Mesodermal cell (in vitro differentiated cells): Measurements from ENCODE around the gene FFAR2.
"Not testable (repeated sequence)": the region's sequence is repeated elsewhere in the genome, so short reads cannot be mapped to it uniquely, and the experiment has no call there.

Source experiments
- H3K27ac ChIP-seq: 2 replicates; pipeline ENCODE4 v1.7.0; 2013; ENCODE audit warnings: mild to moderate bottlenecking, low read depth, low read length, moderate library complexity; ENCODE audit not compliant: severe bottlenecking
- H3K36me3 ChIP-seq: 2 replicates; pipeline ENCODE4 v1.7.1; 2013; ENCODE audit warnings: mild to moderate bottlenecking, low read length, moderate library complexity; ENCODE audit not compliant: control insufficient read depth, insufficient read depth
- H3K4me1 ChIP-seq: one replicate; pipeline ENCODE4 v1.7.1; 2013; ENCODE audit warnings: mild to moderate bottlenecking, low read length; ENCODE audit not compliant: insufficient read depth, control insufficient read depth, poor library complexity, severe bottlenecking
- H3K4me3 ChIP-seq: 2 replicates; pipeline ENCODE4 v1.7.0; 2013; ENCODE audit warnings: low read length, control low read depth, mild to moderate bottlenecking; ENCODE audit not compliant: insufficient read depth, poor library complexity, severe bottlenecking; ENCODE audit errors: extremely low read depth
- H3K9me3 ChIP-seq: 2 replicates; pipeline ENCODE4 v1.7.1; 2013; ENCODE audit warnings: mild to moderate bottlenecking, low read length, moderate library complexity; ENCODE audit not compliant: control insufficient read depth
- WGBS, 2 experiments: methylation state at CpG; one replicate each; pipeline ENCODE4 v1.1.5; 2013; ENCODE audit warnings: missing lambda C conversion rate in 2 of 2; ENCODE audit not compliant: insufficient coverage in 2 of 2; 5-methylcytosine and 5-hydroxymethylcytosine counted together

FFAR2 gene

GRCh38 chr19:35455616-35456201 is 7.7 kb downstream of the FFAR2 start:
- H3K9me3 ChIP-seq: no peaks in the 10 kb centered on the region
- no peaks in the 10 kb centered on the region for H3K36me3 ChIP-seq
- H3K4me3 ChIP-seq: no peak overlapping the region
- 100% methylated on average over 2 of the region's 3 CpGs; no CpG with 5 or more reads in 1 of the 2 experiments for WGBS, 2 experiments
- no peaks in the 10 kb centered on the region for H3K4me1 ChIP-seq
- no peak overlapping the region for H3K27ac ChIP-seq

DNA sequence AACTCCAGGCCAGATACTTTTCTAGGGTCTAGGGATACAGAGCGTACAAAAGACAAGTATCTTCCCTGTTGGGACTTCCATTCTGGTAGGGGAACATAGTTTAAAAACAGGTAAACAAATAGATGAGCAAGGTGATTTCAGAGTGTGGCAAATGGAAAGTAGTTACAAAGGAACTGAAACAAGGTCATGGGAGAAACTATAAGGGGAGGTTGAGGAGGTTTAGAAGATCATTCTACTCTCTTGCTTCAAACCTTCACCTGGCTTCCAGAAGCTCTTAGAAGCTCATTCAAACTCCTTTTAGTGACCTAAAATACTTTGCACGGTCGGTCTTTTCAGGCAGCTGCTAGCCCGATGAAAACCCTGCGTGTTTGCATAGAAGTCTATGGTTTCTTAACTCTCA is 9.1 kb downstream of the FFAR2 start:
- no peaks in the 10 kb centered on the region for H3K9me3 ChIP-seq
- H3K36me3 ChIP-seq: no peaks in the 10 kb centered on the region
- H3K27ac ChIP-seq: no peak overlapping the region
- no peak overlapping the region for H3K4me3 ChIP-seq
- no peaks in the 10 kb centered on the region for H3K4me1 ChIP-seq
- 92 to 100% methylated on average over 5 of the region's 5 CpGs for WGBS, 2 experiments

DNA sequence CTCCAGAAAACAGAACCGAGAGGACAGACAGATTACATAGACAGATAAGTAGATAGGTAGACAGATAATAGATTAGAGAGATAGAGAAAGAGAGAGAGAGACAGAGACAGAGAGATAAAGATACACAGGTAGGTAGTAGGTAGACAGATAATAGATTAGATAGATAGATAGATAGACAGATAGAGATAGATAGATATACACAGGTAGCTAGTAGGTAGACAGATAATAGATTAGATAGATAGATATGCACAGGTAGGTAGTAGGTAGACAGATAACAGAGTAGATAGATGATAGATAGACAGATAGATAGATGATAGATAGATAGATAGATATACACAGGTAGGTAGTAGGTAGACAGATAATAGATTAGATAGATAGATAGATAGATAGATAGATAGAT is 10.1 kb downstream of the FFAR2 start:
- Histone ChIP-seq H3K9me3 (no peaks in the 10 kb centered on the region), H3K36me3 (no peaks in the 10 kb centered on the region), H3K4me1 (peaks cover 4% of the 10 kb centered on the region), H3K27ac (no peak overlapping the region), H3K4me3 (no peak overlapping the region)
- WGBS, 2 experiments: 83 to 100% methylated on average over 1 of the region's 1 CpG

GRCh38 chr19:35458731-35459391 is 10.8 kb downstream of the FFAR2 start:
- Histone ChIP-seq H3K4me1 (peaks cover 4% of the 10 kb centered on the region), H3K4me3 (no peak overlapping the region), H3K9me3 (no peaks in the 10 kb centered on the region), H3K36me3 (no peaks in the 10 kb centered on the region), H3K27ac (no peak overlapping the region)
- 77 to 89% methylated on average over 8 of the region's 10 CpGs for WGBS, 2 experiments

DNA sequence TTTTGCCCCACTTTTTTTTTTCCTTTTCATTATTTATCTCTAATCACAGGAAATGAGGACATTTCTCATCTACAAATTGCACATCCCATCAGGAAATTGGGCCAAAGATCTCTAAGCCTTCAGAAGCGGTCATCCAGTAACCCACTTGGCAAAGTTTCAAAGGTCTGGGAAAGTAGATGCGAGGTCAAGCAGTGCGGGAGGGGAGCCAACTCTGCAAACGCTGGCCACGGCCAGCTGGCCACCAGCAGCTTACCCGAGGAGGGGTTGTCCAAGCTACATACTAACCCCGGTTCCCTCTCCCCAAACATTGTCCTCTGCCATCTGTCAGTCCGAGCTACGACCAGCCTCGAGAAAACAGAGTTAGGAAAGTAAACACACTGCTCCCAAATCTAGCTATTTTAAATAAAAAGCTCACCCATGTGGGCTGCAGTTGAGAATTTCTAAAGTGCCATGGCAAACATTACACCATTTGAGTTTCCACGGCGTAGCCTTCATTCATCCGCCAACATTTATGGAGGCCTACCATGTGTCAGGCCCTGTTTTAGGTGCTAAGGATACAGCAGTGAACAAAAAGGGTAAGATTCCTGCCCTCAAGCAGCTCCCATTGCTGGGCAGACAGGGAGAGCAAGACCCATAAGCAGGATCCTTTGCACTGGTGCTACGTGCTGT is 11.5 kb downstream of the FFAR2 start:
- Histone ChIP-seq H3K27ac (no peak overlapping the region), H3K4me3 (no peak overlapping the region), H3K9me3 (no peaks in the 10 kb centered on the region), H3K4me1 (peaks cover 4% of the 10 kb centered on the region), H3K36me3 (no peaks in the 10 kb centered on the region)
- WGBS, 2 experiments: 86 to 87% methylated on average over 12 to 14 of the region's 14 CpGs

DNA sequence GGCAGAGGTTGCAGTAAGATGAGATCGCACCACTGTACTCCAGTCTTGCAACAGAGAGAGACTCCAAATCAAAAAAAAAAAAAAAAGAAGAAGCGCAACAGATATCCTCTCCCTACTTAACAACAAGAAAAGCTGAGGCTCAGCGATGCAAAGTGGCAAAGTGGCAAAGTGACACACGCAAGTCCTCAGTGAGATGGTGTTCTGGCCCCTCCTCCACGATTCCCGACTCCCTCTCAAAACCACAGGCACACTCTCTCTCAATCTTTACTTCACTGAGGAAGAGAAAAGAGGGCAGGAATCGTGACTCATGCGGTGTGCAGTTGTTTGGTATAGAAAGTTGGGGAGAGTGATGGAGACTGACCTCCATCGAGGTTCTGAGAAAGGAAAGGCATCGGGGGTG is 12.6 kb downstream of the FFAR2 start:
- H3K9me3 ChIP-seq: no peaks in the 10 kb centered on the region
- WGBS, 2 experiments: 80 to 97% methylated on average over 5 to 7 of the region's 10 CpGs

GRCh38 chr19:35461060-35461459 is 13.0 kb downstream of the FFAR2 start:
- Histone ChIP-seq H3K4me1 (peaks cover 4% of the 10 kb centered on the region), H3K9me3 (no peaks in the 10 kb centered on the region), H3K36me3 (no peaks in the 10 kb centered on the region), H3K27ac (no peak overlapping the region), H3K4me3 (no peak overlapping the region)
- WGBS, 2 experiments: 93 to 100% methylated on average over 4 to 9 of the region's 9 CpGs

More for the DNA sequence above, 12.6 kb downstream of the FFAR2 start:
- H3K4me1 ChIP-seq: peaks cover 4% of the 10 kb centered on the region
- H3K4me3 ChIP-seq: no peak overlapping the region
- H3K36me3 ChIP-seq: no peaks in the 10 kb centered on the region
- no peak overlapping the region for H3K27ac ChIP-seq

GRCh38 chr19:35461788-35462187 is 13.7 kb downstream of the FFAR2 start:
- not testable (repeated sequence) for H3K36me3 ChIP-seq, H3K27ac ChIP-seq, H3K4me1 ChIP-seq, H3K9me3 ChIP-seq, H3K4me3 ChIP-seq

DNA sequence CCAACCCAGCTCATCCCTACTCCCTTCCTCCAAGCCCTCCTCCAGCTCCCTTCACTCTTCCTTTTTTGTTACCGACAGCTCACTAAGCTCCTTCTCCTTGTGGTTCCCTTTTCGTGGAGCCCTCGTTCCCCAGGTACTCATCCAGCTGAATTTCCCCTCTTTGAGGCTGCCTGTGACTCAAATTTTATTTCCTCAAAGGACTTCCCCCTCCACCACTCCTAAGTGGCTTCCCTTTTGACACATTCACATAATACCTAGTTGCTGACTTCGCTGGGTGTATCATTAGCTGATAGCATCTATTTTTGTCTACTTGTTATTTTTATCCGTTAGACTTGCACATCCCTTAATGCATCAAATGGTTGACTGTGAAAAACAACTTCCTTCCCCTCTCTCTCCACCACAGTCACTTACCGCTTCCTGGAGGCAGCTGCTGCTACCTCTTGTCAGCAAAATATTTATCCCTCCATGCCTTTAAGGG is 14.5 kb downstream of the FFAR2 start:
- Histone ChIP-seq H3K4me1 (peaks cover 4% of the 10 kb centered on the region), H3K36me3 (no peaks in the 10 kb centered on the region), H3K9me3 (no peaks in the 10 kb centered on the region), H3K27ac (peak overlapping the region; percentile 45), H3K4me3 (no peak overlapping the region)
- WGBS, 2 experiments: 66 to 81% methylated on average over 5 to 6 of the region's 6 CpGs

DNA sequence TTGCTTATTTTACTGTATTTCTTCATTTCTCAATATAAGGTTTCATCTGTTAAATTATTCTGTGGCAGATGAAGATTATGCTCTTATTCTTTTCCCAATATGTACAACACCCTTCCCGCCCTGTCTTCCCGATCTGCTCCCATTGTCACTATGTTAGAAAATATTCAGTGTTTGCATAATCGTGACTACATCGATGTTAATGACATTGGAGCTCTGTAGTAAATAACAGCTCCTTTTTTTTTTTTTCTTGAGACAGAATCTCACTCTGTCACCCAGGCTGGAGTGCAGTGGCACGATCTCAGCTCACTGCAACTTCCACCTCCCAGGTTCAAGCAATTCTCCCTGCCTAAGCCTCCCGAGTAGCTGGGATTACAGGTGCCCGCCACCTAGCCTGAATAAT is 14.9 kb downstream of the FFAR2 start:
- WGBS, 2 experiments: 83 to 87% methylated on average over 1 to 3 of the region's 7 CpGs
- not testable (repeated sequence) for H3K27ac ChIP-seq, H3K4me3 ChIP-seq, H3K36me3 ChIP-seq, H3K4me1 ChIP-seq, H3K9me3 ChIP-seq

DNA sequence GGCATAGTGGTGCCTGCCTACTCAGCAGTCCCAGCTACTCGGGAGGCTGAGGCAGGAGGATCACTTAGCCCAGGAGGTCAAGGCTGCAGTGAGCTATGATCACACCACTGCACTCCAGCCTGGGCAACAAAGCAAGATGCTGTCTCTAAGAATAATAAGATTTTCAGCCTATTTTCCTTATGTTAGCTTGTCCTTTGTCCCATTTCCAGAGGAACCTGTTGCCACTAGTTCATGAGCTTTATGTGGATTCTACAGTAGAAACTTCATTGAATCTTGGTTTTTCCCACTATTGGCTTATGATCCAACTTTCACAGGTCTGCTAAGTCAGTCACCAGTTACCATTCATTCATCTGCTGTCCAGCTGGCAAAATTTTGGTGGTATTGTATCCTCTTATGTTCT is 18.2 kb downstream of the FFAR2 start:
- Histone ChIP-seq H3K4me3 (no peak overlapping the region), H3K36me3 (no peaks in the 10 kb centered on the region), H3K9me3 (no peaks in the 10 kb centered on the region), H3K4me1 (peaks cover 4% of the 10 kb centered on the region), H3K27ac (no peak overlapping the region)
- WGBS, 2 experiments: 82 to 93% methylated on average over 1 of the region's 1 CpG
